Glutamatergic neuron (in vitro differentiated cells): Measurements from ENCODE around the gene XIAP. TPM values are rescaled to one million over a fixed set of nuclear protein-coding genes. Genes with fewer than 3 reads are reported as not detected.
"Not testable (repeated sequence)": the region's sequence is repeated elsewhere in the genome, so short reads cannot be mapped to it uniquely, and the experiment has no call there.

ENCODE experiments used
- DNase-seq: peaks from one replicate; pipeline ENCODE4 v3.0.0; 2022
- H3K27ac Mint-ChIP-seq: one replicate; pipeline ENCODE4 v1.8.0; 2020; ENCODE audit warnings: mild to moderate bottlenecking, mixed read lengths, inconsistent platforms; ENCODE audit not compliant: unreplicated experiment
- H3K27me3 Mint-ChIP-seq: one replicate; pipeline ENCODE4 v1.8.0; 2020; ENCODE audit warnings: mild to moderate bottlenecking, moderate library complexity, mixed read lengths, inconsistent platforms; ENCODE audit not compliant: unreplicated experiment
- H3K36me3 Mint-ChIP-seq: one replicate; pipeline ENCODE4 v1.8.0; 2020; ENCODE audit warnings: mild to moderate bottlenecking, mixed read lengths, inconsistent platforms; ENCODE audit not compliant: unreplicated experiment
- H3K4me1 Mint-ChIP-seq: one replicate; pipeline ENCODE4 v1.8.0; 2020; ENCODE audit warnings: mild to moderate bottlenecking, low read depth, mixed read lengths, inconsistent platforms; ENCODE audit not compliant: unreplicated experiment
- H3K4me3 Mint-ChIP-seq: one replicate; pipeline ENCODE4 v1.8.0; 2020; ENCODE audit warnings: mild to moderate bottlenecking, mixed read lengths, inconsistent platforms; ENCODE audit not compliant: unreplicated experiment
- H3K9me3 Mint-ChIP-seq: one replicate; pipeline ENCODE4 v1.8.0; 2020; ENCODE audit warnings: mild to moderate bottlenecking, moderate library complexity, mixed read lengths, inconsistent platforms; ENCODE audit not compliant: unreplicated experiment
- total RNA-seq: library from RNA; stranded (reverse); fragmentation: NEBNext Ultra II Directional; extraction: Animal tissue kit (Norgen Biotek cat#: 25700); gene quantifications from one replicate; pipeline ENCODE4 v1.2.1, GENCODE V29; 2021; ENCODE audit not compliant: unreplicated experiment
- TF ChIP-seq, protein P1 (sequence below): fragments of 200-600 bp; sonication (generic); IDR thresholded peaks from one replicate; pipeline ENCODE4 v1.5.0; 2021; ENCODE audit not compliant: partially characterized antibody, unreplicated experiment

The XIAP gene
- total RNA-seq, 1 donor from 2014 or later: 37.1 TPM

DNA sequence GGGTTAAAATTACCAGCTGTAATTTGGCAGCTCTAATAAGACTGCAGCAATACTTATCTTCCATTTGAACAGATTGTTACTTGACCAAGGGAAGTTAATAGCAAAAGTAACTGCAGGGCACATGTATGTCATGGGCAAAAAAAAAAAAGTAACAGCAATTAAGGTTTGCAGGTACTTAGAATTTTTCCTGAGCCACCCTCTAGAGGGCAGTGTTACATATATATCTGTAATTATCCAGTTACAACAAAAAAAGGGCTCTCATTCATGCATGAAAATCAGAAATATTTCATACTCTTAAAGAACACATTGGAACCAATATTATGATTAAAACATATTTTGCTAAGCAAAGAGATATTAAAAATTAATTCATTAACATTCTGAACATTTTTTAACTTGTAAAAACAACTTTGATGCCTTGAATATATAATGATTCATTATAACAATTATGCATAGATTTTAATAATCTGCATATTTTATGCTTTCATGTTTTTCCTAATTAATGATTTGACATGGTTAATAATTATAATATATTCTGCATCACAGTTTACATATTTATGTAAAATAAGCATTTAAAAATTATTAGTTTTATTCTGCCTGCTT lies 25.1 kb downstream of the XIAP start:
- TF ChIP-seq, protein P1, sequence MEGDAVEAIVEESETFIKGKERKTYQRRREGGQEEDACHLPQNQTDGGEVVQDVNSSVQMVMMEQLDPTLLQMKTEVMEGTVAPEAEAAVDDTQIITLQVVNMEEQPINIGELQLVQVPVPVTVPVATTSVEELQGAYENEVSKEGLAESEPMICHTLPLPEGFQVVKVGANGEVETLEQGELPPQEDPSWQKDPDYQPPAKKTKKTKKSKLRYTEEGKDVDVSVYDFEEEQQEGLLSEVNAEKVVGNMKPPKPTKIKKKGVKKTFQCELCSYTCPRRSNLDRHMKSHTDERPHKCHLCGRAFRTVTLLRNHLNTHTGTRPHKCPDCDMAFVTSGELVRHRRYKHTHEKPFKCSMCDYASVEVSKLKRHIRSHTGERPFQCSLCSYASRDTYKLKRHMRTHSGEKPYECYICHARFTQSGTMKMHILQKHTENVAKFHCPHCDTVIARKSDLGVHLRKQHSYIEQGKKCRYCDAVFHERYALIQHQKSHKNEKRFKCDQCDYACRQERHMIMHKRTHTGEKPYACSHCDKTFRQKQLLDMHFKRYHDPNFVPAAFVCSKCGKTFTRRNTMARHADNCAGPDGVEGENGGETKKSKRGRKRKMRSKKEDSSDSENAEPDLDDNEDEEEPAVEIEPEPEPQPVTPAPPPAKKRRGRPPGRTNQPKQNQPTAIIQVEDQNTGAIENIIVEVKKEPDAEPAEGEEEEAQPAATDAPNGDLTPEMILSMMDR: peak; percentile 45
- no peak overlapping the region for H3K27ac Mint-ChIP-seq
- no peak for DNase-seq
- H3K27me3 Mint-ChIP-seq: no peaks in the 10 kb centered on the region
- H3K9me3 Mint-ChIP-seq: no peaks in the 10 kb centered on the region
- no peaks in the 10 kb centered on the region for H3K4me1 Mint-ChIP-seq
- no peaks in the 10 kb centered on the region for H3K36me3 Mint-ChIP-seq
- H3K4me3 Mint-ChIP-seq: no peak overlapping the region

DNA sequence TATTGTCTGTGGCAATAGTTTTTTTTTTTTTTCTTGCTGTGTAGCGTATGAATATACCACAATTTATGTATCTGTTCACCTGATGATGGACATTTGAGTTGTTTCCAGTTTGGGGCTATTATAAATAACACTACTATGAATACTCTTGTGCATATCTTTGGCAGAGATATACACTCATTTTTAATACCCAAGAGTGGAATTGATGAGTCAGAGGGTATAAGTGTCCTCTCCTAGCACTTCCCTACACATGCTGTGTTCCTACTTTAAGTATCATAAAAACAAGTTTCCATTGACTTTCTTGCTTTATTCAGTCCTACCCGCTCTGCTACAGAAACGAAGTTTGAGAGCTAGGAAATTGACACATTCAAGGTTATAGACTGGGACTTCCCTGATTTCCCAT lies 39.8 kb downstream of the XIAP start:
- Mint-ChIP-seq H3K27me3 (no peaks in the 10 kb centered on the region), H3K27ac (no peak overlapping the region), H3K4me1 (no peaks in the 10 kb centered on the region), H3K4me3 (no peak overlapping the region), H3K36me3 (no peaks in the 10 kb centered on the region), H3K9me3 (no peaks in the 10 kb centered on the region)
- DNase-seq: no peak
- TF ChIP-seq, protein P1: no peak

DNA sequence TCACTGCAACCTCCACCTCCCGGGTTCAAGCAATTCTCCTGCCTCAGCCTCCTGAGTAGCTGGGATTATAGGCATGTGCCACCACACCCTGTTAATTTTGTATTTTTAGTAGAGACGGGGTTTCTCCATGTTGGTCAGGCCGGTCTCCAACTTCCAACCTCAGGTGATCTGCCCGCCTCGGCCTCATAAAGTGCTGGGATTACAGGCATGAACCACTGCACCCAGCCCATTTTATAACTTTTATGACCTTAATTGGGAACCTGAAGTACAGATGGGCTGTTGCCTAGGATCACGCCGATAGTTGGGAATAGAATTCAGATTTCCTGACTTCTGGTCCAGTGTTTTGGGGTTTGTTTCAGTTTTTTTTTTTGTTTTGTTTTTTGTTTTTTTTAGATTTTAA lies 43.4 kb downstream of the XIAP start:
- H3K9me3 Mint-ChIP-seq, H3K4me3 Mint-ChIP-seq, H3K27ac Mint-ChIP-seq, H3K4me1 Mint-ChIP-seq, H3K27me3 Mint-ChIP-seq, H3K36me3 Mint-ChIP-seq, DNase-seq: not testable (repeated sequence)

DNA sequence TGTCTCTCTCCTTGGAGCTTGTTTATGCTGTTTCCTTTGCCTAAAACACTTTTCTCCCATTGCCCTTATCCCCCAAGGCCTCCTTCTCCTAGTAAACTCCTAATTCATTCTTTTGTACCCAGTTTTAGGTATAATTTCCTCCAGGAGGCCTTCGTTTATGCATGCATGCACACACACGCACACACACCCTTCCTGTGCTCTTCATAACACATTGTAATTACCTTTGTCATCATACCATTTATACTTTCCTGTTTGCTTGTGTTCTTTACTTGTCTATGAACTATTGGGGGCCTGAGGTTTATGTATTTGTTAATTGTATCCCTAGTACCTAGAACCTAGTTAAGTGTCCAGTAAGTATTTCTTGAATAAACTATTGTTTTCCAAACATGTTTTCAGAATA lies 45.5 kb downstream of the XIAP start:
- no peak overlapping the region for H3K4me3 Mint-ChIP-seq
- no peaks in the 10 kb centered on the region for H3K27me3 Mint-ChIP-seq
- TF ChIP-seq, protein P1: no peak
- no peaks in the 10 kb centered on the region for H3K36me3 Mint-ChIP-seq
- no peak overlapping the region for H3K27ac Mint-ChIP-seq
- H3K4me1 Mint-ChIP-seq: no peaks in the 10 kb centered on the region
- no peaks in the 10 kb centered on the region for H3K9me3 Mint-ChIP-seq
- no peak for DNase-seq

DNA sequence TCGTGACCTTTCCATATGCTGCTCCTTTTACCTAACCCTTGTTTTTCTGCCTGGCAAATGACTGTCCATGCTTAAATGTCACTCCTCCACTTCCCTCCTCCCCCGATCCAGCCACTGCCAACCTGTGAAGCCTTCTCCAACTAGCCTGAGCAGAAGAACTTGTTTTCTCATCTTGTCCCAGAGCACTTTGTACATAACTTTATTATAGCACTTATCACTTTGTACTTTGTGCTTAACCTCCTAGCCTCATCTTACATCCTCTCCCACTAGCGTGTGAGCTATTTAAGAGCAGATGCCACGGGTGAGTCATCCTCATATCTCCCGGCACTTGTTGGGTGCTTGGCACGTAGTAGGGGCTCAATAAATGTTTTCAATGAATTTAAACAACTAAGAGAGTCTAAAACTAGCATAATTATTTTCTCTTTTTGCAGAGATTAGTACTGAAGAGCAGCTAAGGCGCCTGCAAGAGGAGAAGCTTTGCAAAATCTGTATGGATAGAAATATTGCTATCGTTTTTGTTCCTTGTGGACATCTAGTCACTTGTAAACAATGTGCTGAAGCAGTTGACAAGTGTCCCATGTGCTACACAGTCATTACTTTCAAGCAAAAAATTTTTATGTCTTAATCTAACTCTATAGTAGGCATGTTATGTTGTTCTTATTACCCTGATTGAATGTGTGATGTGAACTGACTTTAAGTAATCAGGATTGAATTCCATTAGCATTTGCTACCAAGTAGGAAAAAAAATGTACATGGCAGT lies 46.9 kb downstream of the XIAP start:
- no peaks in the 10 kb centered on the region for H3K4me1 Mint-ChIP-seq
- TF ChIP-seq, protein P1: no peak
- H3K9me3 Mint-ChIP-seq: no peaks in the 10 kb centered on the region
- no peak overlapping the region for H3K4me3 Mint-ChIP-seq
- no peaks in the 10 kb centered on the region for H3K36me3 Mint-ChIP-seq
- no peak overlapping the region for H3K27ac Mint-ChIP-seq
- DNase-seq: no peak
- no peaks in the 10 kb centered on the region for H3K27me3 Mint-ChIP-seq
